ENCODE measurements around the gene HACL1. TPM values are rescaled to one million over a fixed set of nuclear protein-coding genes. Genes with fewer than 3 reads are reported as not detected.

The HACL1 gene
- total RNA-seq, 3 donors from 2014 or later, result 27.7 to 40.3 (median 28.8) TPM

DNA sequence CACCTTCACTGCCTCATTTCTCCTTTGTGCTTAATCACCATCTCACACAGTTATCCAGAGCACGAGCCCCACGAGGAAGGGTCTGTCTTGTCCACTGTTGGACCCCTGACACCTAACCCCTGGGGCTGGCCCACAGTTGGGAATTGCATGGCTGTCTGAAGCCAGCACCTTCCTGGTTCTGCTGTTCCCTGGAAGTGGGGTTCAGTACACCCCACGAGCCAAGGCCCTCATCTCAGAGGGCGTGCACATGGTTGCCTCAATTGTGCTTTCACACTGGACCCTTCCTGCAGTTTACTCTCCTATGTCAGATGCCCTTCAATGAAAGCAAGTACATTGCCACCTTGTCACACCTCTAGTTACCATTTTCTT is 30.8 kb upstream of the HACL1 start:
- H3K4me1 ChIP-seq, result peaks cover 0 to 7% of the 10 kb centered on the region in 2 donors
- DNase-seq (ENCODE audit: low spot score in 2 of 2), result no peak
- H3K36me3 ChIP-seq, result no peaks in the 10 kb centered on the region
- no peak overlapping the region for H3K27ac ChIP-seq
- intact Hi-C loops (cut with DNase I; ENCODE audit: low total_unique reads), result no loop called here
- TF ChIP-seq, protein P1, sequence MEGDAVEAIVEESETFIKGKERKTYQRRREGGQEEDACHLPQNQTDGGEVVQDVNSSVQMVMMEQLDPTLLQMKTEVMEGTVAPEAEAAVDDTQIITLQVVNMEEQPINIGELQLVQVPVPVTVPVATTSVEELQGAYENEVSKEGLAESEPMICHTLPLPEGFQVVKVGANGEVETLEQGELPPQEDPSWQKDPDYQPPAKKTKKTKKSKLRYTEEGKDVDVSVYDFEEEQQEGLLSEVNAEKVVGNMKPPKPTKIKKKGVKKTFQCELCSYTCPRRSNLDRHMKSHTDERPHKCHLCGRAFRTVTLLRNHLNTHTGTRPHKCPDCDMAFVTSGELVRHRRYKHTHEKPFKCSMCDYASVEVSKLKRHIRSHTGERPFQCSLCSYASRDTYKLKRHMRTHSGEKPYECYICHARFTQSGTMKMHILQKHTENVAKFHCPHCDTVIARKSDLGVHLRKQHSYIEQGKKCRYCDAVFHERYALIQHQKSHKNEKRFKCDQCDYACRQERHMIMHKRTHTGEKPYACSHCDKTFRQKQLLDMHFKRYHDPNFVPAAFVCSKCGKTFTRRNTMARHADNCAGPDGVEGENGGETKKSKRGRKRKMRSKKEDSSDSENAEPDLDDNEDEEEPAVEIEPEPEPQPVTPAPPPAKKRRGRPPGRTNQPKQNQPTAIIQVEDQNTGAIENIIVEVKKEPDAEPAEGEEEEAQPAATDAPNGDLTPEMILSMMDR (IDR thresholded peaks at IDR 0.05), result no peak
- TF ChIP-seq POLR2AphosphoS5 (IDR thresholded peaks at IDR 0.05) (no peak), POLR2A (IDR thresholded peaks at IDR 0.05) (no peak)
- H3K27me3 ChIP-seq, result no peaks in the 10 kb centered on the region
- no peaks in the 10 kb centered on the region for H3K9me3 ChIP-seq
- no peak overlapping the region for H3K4me3 ChIP-seq

DNA sequence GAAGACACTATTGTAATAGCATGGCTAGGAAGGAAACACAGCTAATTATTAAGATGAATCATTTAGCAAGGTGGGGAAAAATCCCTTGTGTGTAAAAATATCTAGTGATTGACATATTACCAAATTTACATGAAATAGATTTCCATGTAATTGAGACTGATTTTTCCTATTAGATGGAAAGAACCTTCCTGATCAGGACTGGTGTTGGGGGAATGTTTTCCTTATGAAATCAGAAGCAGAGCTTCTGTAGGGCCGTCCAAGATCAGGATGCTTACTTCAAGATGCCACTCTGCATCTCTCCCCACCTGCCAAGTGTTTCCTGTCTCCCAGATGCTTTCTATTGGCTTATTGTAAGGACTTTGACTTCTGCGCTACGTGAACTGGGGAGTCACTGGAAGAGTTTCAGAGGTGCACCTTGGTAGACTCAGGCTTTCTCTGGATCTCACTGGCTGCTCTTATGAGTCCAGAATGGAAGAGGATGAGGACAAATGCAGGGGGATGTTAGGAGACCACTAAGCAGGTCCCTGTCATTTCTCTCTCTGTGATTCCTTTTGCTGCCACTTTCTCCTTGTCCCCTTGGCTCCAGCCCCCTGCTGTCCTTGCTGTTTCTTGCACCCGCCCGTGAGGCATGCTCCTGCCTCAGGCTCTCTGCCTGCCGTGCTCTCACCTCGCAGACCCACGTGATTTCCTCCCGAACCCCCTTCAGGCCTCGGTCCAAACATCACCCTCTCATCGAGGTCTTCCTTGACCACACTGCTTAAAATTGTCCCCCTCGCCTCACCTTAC is 30.2 kb upstream of the HACL1 start:
- Histone ChIP-seq H3K4me1 (peaks cover 0 to 7% of the 10 kb centered on the region in 2 donors), H3K27me3 (no peaks in the 10 kb centered on the region), H3K27ac (no peak overlapping the region), H3K4me3 (no peak overlapping the region), H3K36me3 (no peaks in the 10 kb centered on the region), H3K9me3 (no peaks in the 10 kb centered on the region)
- intact Hi-C loops (cut with DNase I; ENCODE audit: low total_unique reads), result no loop called here
- TF ChIP-seq POLR2A (IDR thresholded peaks at IDR 0.05) (no peak), POLR2AphosphoS5 (IDR thresholded peaks at IDR 0.05) (no peak)
- TF ChIP-seq, protein P1 (IDR thresholded peaks at IDR 0.05), result no peak
- no peak for DNase-seq (ENCODE audit: low spot score in 2 of 2)

DNA sequence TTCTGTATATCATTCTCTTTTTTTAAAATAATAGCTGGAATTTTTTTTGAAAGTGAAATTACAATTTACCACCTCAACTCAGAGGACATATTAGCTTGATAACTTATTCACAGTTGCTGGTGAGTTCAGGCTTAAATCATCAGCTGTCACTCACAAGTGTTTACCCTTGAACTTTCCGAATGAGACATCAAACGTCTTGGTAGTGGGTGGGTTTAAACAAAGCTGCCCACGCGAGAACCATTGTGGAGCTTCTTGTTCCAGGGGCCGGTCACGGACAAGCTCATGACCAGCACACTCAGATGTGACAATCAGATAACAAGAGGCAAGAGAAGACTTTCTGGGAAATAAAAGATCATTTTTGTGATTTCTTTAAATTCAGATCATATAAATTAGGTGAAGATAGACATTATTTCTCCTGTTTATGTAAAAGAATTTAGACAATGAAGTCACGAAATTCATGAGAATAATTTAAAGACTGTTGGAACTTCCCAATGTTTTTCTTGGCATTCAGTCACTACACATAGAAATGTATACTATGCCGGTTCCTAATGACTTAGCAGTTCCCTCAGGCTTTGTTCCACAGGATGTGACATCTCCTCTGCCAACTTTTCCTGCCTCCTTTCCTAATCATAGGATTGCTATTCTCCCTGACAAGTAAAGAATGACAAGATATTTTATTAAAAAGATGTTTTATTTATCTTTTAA is 29.4 kb upstream of the HACL1 start:
- Histone ChIP-seq H3K4me3 (peak overlapping the region; percentile 17 to 40 (median 31)), H3K4me1 (peaks cover 0 to 7% of the 10 kb centered on the region in 2 donors), H3K27ac (peak overlapping the region; percentile 40 to 53), H3K27me3 (no peaks in the 10 kb centered on the region), H3K36me3 (no peaks in the 10 kb centered on the region), H3K9me3 (no peaks in the 10 kb centered on the region)
- no peak for DNase-seq (ENCODE audit: low spot score in 2 of 2)
- no peak for TF ChIP-seq POLR2A (IDR thresholded peaks at IDR 0.05)
- TF ChIP-seq POLR2AphosphoS5 (IDR thresholded peaks at IDR 0.05), result no peak
- TF ChIP-seq, protein P1 (IDR thresholded peaks at IDR 0.05), result no peak
- intact Hi-C loops (cut with DNase I; ENCODE audit: low total_unique reads), result no loop called here

DNA sequence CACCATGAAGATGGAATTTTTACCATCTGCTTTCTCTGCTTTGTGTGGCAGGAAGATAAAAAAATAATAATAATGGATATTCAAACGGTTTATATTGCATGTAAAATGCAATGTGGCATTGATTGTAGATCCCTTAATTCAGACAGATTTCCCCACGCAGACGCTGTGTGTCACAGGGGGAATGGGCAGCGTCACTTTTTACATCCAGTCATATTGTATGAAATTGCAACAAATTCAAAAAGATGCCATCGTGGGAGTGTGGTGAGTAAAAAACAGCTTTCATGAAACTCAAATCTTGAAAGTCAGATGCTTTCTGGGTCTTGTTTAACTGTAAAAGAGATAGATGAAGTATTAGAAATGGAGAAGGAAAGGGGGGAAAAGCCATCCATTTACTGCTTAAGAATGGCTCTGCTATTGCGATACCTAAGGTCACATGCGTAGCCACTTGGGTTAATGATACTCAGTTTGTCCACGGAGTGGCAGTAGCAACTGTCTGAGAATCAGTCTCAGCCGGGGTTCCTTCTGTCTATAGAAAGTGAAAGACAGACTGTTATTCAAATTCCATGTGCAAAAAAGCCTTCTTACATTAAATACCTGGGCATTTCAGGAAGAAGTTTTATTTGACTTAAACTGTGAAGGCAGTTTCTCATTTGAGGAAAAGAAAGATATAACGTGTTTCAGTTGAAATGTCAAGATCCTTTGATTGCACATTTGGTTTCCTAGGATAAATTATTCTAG is 28.7 kb upstream of the HACL1 start:
- Histone ChIP-seq H3K4me3 (peak overlapping the region; percentile 17 to 40 (median 31)), H3K27me3 (no peaks in the 10 kb centered on the region), H3K36me3 (no peaks in the 10 kb centered on the region), H3K9me3 (no peaks in the 10 kb centered on the region), H3K27ac (no peak overlapping the region), H3K4me1 (peaks cover 0 to 7% of the 10 kb centered on the region in 2 donors)
- intact Hi-C loops (cut with DNase I; ENCODE audit: low total_unique reads), result no loop called here
- DNase-seq (ENCODE audit: low spot score in 2 of 2), result peak in 1 of 2 donors; percentile 39
- TF ChIP-seq POLR2A (IDR thresholded peaks at IDR 0.05), result no peak
- TF ChIP-seq, protein P1 (IDR thresholded peaks at IDR 0.05), result peak; percentile 61 to 78 (median 66)
